Activated naive CD8-positive, alpha-beta T cell treated with anti-CD3 and anti-CD28 coated beads for 36 hours (primary cell): ENCODE measurements around the gene PLXNB2. TPM values are rescaled to one million over a fixed set of nuclear protein-coding genes. Genes with fewer than 3 reads are reported as not detected.

ENCODE experiments used
- DNase-seq: peaks from one replicate; pipeline ENCODE4 v3.0.0; 2021
- H3K27ac Mint-ChIP-seq: one replicate; pipeline ENCODE4 v1.8.0; 2022; ENCODE audit warnings: mild to moderate bottlenecking, moderate library complexity, mixed read lengths
- H3K27me3 Mint-ChIP-seq: one replicate; pipeline ENCODE4 v1.8.0; 2022; ENCODE audit warnings: mild to moderate bottlenecking, mixed read lengths
- H3K36me3 Mint-ChIP-seq: one replicate; pipeline ENCODE4 v1.8.0; 2021; ENCODE audit warnings: mild to moderate bottlenecking, mixed read lengths
- H3K4me1 Mint-ChIP-seq: one replicate; pipeline ENCODE4 v1.8.0; 2021; ENCODE audit warnings: mixed read lengths
- H3K4me3 Mint-ChIP-seq: one replicate; pipeline ENCODE4 v1.8.0; 2022; ENCODE audit warnings: mild to moderate bottlenecking, moderate library complexity, mixed read lengths
- H3K9me3 Mint-ChIP-seq: one replicate; pipeline ENCODE4 v1.8.0; 2022; ENCODE audit warnings: mixed read lengths
- total RNA-seq, 2 experiments: library from RNA; stranded (reverse); gene quantifications; one replicate each; pipeline ENCODE4 v1.2.3, GENCODE V29; 2021

The PLXNB2 gene
- total RNA-seq, 2 experiments from 2014 or later, result 16.1 to 16.8 TPM

DNA sequence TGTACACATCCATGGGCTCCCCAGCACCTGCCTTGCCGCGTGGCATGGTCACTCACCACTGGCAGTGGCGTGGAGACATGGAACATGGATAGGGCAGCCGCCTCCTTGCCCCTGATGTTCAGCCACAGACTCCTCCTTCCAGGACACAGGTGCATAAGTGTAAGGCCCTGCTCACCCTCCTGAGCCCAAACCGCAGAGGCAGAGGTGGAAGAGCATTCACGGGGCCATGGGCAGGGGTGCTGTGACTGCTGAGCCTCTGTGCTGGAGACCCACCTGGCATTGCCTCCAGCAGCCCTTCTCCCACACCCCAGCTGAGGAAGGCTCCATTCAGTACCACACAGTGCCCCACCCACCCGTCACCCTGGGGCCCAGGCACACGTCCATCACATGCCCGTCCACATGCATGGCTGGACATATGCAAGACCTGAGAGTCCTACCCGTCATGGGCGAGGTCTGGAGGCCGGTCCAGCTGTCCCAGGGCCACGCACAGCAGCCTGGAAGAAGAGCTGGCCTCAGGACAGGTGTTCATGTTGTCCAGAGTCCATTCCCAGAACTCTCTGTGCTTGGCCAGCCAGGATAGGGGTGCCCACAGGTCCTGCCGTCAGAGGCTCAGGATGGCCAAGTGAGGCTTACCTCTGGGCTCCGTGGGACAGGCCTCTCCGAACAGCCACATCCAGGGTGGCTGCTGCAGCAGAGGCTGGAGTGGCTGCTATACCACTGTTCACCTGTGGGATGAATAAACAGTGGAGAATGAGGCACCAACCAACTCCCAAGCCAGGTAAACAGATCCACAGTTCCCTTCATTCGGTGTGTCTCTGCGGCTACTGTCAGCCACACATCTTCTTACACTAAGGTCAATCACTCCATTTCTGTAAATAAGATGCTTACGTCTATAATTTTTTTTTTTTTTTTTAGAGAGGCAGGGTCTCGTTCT lies 60.9 kb downstream of the PLXNB2 start:
- peaks cover 15% of the 10 kb centered on the region for H3K36me3 Mint-ChIP-seq
- H3K27me3 Mint-ChIP-seq, result no peaks in the 10 kb centered on the region
- H3K4me1 Mint-ChIP-seq, result peaks cover 27% of the 10 kb centered on the region
- no peaks in the 10 kb centered on the region for H3K9me3 Mint-ChIP-seq
- no peak for DNase-seq
- peak overlapping the region; percentile 75 for H3K4me3 Mint-ChIP-seq
- peak overlapping the region; percentile 25 for H3K27ac Mint-ChIP-seq

DNA sequence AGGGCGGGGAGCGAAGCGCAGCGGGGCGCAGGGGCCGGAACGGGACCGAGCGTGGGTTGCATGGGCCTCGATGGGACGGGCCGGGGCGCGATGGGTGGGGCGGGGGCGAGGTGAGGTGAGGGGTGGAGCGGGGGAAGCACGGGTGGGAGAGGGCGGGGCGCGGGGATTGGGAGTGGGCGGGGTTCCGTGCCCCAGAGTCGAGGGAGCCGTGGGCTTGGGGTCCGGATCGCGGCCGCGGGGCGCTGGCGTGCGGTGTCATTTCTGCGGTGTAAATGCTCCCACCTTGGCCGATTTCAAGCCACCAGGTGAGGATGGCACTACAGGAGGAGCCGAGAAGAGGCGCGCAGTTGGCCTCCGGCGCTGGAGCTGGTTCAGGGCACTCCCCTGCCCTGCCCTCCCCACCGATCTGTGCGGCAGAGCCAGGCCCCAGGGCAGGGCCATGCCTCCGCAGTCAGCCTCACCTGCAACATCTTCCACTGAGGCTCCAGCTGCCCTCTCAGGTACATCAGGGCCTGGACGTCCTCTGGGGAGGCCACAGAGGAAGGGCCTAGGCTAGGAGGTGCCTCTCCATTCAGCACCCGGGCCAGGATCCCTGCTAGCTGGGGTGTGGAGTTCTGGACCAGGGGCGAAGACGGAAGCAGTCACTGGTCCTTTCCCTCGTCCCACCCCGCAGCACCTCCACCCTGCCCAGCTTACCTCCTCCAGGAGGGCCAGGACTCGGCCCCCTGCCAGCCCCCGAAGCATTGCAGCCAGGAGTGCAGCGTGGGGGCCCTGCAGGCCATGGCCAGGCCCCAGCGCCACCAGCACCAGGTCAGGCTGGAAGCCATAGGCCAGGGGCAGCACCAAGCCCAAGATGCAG lies 62.0 kb downstream of the PLXNB2 start:
- H3K27ac Mint-ChIP-seq, result peak overlapping the region; percentile 97
- H3K27me3 Mint-ChIP-seq, result no peaks in the 10 kb centered on the region
- DNase-seq, result no peak
- H3K4me1 Mint-ChIP-seq, result peaks cover 32% of the 10 kb centered on the region
- H3K36me3 Mint-ChIP-seq, result peaks cover 15% of the 10 kb centered on the region
- peak overlapping the region; percentile 99 for H3K4me3 Mint-ChIP-seq
- H3K9me3 Mint-ChIP-seq, result no peaks in the 10 kb centered on the region

- Mint-ChIP-seq H3K27ac (peak within 1 kb of the TSS; percentile 97), H3K4me3 (peak within 1 kb of the TSS; percentile 99), H3K4me1 (peaks cover 29% of the 10 kb centered on the region), H3K27me3 (no peaks in the 10 kb centered on the region), H3K36me3 (peaks cover 15% of the 10 kb centered on the region), H3K9me3 (no peaks in the 10 kb centered on the region)
- DNase-seq, result peak; percentile 95
Observed at GRCh38 chr22:50244420-50245213, 62.8 kb downstream of the PLXNB2 start, which contains the start of gene TUBGCP6. TUBGCP6 (minus strand) TSS chr22:50245023; CDS start chr22:50244459, 564 bp downstream.

DNA sequence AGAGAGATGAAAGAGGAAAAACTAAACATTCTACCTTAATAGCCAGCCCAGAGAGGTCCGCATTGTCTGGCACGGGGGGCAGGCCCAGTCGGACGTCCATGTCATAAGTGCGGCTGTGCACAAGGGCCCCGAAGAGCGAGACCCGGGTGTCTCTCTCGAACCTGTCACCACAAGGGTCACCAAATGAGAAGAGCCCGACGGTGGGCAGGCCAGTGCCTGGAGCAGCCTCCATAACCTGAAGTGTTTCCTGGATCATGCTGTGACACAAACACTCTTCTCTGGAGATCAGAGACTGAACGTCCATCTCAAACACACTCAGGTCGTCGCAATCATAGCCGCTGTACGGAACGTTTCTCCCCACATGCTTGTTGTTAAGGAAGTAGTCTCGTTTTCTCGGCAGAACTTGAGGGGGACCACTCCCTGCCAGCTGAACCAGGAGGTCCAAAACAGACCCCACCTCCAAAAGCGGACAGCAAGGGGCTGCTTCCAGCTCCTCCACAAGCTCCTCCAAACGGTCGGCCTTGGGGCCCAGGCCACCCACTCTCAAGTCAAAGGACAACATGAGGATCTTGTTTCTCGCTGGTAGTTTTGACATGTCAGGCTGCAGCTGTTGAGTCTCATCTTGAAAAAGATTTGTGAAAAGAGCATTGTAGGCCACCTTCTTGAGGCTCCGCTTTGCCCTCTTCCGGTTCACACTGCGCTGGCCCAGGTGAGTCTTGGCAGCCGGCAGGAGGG lies 63.6 kb downstream of the PLXNB2 start:
- DNase-seq, result no peak
- H3K36me3 Mint-ChIP-seq, result peaks cover 15% of the 10 kb centered on the region
- no peaks in the 10 kb centered on the region for H3K9me3 Mint-ChIP-seq
- peak overlapping the region; percentile 97 for H3K27ac Mint-ChIP-seq
- H3K4me1 Mint-ChIP-seq, result peaks cover 29% of the 10 kb centered on the region
- peak overlapping the region; percentile 99 for H3K4me3 Mint-ChIP-seq
- H3K27me3 Mint-ChIP-seq, result no peaks in the 10 kb centered on the region

DNA sequence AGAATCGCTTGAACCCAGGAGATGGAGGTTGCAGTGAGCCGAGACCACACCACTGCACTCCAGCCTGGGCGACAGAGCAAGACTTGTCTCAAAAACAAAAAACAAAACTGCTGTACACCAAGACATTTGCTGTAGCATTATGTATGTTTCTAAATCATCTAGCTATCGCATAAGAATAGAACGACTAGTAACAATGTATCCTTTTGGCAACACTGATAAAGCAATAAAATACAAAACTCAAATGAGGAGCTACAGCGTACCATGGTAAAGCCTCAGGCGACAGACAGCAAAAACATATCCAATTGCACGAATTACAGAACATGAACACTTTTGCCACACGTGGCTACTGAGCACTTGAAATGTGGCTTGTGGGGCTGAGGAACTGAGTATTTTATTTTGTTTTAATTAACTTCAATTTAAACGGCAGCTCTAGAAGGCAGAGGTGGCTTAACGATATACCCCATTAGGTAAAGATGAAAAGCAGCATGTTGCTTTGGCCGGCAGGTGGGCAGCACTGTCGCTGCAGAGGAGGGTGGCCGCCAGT lies 65.0 kb downstream of the PLXNB2 start:
- Mint-ChIP-seq H3K4me1 (peaks cover 27% of the 10 kb centered on the region), H3K27ac (no peak overlapping the region), H3K27me3 (no peaks in the 10 kb centered on the region), H3K9me3 (no peaks in the 10 kb centered on the region), H3K36me3 (peaks cover 12% of the 10 kb centered on the region), H3K4me3 (peak overlapping the region; percentile 99)
- DNase-seq, result no peak

DNA sequence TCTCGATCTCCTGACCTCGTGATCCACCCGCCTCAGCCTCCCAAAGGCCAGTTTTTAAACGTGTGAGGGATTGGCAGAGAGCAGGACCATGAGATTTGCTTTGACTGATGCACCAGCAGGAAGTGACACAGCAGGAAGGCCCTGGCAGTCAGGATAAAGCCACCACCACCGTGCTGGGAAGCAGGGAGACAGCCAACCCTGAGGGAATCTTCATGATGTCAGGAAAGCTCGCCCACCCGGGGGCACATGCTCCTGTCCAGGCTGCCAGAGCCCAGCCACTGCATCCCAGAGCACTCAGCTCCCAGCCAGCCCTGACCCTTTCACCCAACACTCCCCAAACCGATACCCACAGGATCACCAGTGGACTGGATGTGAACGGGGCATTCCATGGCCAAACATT lies 68.7 kb downstream of the PLXNB2 start:
- Mint-ChIP-seq H3K27ac (no peak overlapping the region), H3K4me3 (no peak overlapping the region), H3K4me1 (peaks cover 28% of the 10 kb centered on the region), H3K9me3 (peaks cover 12% of the 10 kb centered on the region), H3K27me3 (no peaks in the 10 kb centered on the region), H3K36me3 (peaks cover 18% of the 10 kb centered on the region)
- DNase-seq, result no peak

DNA sequence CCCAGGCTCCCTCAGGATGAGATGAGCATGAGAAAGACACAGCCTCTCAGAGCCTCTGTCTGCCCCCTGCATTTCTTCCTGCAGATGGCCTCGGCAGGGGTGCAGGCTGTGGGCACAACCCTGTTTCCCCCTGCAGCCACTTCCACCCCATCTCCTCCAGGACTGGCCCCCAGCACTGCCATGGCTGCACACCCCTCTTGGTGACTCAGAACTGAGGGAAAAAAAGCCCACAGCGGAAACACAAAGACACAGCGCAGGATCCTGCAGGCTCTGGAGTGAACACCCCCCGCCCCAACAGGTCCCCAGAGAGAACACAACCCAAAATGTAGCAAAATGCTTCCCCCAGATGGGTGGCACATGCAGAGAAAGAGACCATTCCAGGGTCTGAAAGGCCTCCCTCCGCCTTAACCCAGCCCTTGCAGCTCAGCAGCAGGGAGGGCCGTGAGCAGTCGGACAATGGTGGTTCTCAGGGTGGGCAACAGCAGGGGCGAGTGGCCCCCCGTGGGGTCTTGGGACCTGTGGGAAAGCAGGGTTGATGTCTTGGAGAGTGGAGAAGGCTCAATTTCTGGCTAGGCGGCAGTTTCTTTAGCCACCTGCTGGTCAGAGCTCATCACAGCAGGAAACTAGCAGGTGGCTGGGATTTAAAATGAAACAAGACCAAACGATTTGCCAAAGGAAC lies 70.6 kb downstream of the PLXNB2 start:
- no peak for DNase-seq
- peaks cover 12% of the 10 kb centered on the region for H3K9me3 Mint-ChIP-seq
- H3K36me3 Mint-ChIP-seq, result peaks cover 22% of the 10 kb centered on the region

GRCh38 chr22:50233223-50233622 lies 74.2 kb downstream of the PLXNB2 start:
- Mint-ChIP-seq H3K4me3 (no peak overlapping the region), H3K27ac (no peak overlapping the region), H3K4me1 (peaks cover 7% of the 10 kb centered on the region), H3K36me3 (peaks cover 22% of the 10 kb centered on the region), H3K9me3 (peaks cover 12% of the 10 kb centered on the region), H3K27me3 (no peaks in the 10 kb centered on the region)
- no peak for DNase-seq

More for the DNA sequence above, 70.6 kb downstream of the PLXNB2 start:
- Mint-ChIP-seq H3K27ac (no peak overlapping the region), H3K27me3 (no peaks in the 10 kb centered on the region), H3K4me1 (peaks cover 17% of the 10 kb centered on the region), H3K4me3 (no peak overlapping the region)

DNA sequence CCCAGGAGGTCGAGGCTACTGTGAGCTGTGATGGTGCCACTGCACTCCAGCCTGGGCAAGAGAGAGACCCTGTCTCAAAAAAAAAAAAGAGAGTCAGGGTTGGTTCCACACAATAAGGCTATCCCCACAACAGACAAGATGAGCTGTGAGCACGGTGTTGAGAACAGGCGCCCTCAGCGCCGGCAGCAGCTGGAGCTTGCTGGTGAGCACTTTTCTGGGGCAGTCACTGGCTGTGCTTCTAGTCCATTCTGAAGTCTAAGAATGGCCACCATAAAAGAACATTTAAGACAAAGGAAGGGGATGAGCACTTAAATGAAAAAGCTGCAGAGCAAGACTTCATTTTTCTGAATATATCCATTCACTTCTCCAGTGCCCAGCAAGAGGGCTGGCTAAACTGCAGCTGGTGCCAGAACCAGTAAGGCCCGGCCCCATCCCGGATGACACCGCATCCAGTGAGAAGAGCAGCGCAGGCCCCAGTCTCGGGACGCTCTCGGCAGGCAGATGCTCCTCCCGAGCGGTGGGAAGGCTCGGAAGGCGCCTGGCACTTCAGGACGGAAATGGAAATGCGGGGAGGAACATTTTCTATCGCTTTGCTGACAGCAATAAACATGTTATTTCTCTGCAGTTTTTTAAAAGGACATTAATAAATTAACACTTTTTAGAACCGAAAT lies 74.8 kb downstream of the PLXNB2 start:
- H3K27ac Mint-ChIP-seq, result no peak overlapping the region
- DNase-seq, result no peak
- H3K4me3 Mint-ChIP-seq, result no peak overlapping the region
- peaks cover 12% of the 10 kb centered on the region for H3K9me3 Mint-ChIP-seq
- peaks cover 22% of the 10 kb centered on the region for H3K36me3 Mint-ChIP-seq
- H3K27me3 Mint-ChIP-seq, result no peaks in the 10 kb centered on the region
- H3K4me1 Mint-ChIP-seq, result peaks cover 7% of the 10 kb centered on the region

DNA sequence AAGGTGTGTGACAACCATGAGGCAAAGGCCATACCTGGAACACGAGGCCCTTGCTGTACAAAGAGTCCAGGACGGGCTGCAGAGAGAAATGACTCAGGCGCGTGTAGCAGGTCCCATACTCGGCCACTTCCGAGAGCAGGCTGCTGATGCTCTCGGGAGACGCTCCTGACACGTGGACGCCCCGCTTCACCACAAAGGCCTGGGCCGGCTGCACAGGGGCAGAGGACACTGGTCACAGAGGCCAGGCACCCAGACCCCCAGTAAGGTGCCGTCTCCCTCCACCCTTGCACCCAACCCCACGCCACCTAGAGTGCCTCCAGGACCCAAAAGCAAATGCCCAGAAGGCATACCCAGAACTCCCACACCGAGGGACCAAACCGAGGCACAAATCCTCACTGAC lies 78.1 kb downstream of the PLXNB2 start:
- Mint-ChIP-seq H3K27ac (no peak overlapping the region), H3K4me1 (peaks cover 3% of the 10 kb centered on the region), H3K4me3 (no peak overlapping the region), H3K9me3 (peaks cover 4% of the 10 kb centered on the region), H3K36me3 (peaks cover 12% of the 10 kb centered on the region), H3K27me3 (no peaks in the 10 kb centered on the region)
- DNase-seq, result no peak

DNA sequence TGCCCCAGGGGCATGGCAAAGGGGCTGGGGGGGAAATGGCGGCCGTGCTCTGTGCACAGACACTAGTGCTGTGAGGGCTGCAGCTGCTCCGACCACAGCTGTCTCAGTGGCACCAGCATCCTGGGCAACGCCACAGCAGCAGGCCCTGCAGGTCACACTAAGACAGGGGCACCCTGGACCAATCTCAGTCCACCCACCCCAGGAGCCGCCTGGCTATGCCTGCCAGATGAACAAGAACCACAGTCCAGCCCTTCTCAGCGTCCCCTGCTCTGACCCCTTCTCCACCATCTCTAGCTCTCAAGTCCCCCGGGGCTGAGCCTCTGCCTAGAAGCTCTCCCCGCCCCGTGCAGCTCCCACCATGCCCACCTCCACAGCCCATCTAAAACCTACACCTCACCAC lies 79.1 kb downstream of the PLXNB2 start:
- peaks cover 4% of the 10 kb centered on the region for H3K36me3 Mint-ChIP-seq
- H3K4me3 Mint-ChIP-seq, result no peak overlapping the region
- H3K9me3 Mint-ChIP-seq, result no peaks in the 10 kb centered on the region
- H3K27ac Mint-ChIP-seq, result no peak overlapping the region
- no peaks in the 10 kb centered on the region for H3K4me1 Mint-ChIP-seq
- no peak for DNase-seq
- no peaks in the 10 kb centered on the region for H3K27me3 Mint-ChIP-seq

DNA sequence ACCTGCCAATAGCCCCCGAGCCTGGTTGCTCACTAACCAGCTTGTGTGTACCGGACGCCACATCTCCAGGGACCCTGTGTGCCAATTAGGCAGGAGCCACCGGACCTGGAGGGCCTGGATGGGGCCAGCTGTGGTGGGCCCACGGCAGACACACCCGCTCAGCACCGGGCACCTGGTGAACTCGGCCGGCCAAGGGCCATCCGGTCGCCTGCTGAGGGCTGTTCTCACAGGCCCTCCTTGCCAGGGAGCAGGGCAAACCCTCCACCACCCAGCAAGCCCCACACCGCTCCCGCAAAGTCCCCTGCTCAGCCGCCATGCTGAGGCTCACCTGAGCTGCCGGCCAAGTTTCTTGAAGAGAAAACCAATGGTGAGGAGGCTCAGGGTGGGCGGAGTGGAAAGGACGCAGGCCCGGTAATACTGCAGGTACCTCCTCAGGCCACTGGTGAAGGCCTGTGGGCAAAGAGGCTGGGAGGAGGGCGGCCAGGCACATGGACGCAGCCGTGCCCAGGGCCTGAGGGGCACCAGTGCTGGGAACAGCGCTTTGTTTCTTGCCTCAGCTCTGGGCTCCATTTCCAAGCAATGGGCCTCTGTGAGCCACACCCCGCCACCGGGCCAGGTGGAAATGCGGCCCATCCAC lies 79.7 kb downstream of the PLXNB2 start:
- Mint-ChIP-seq H3K4me3 (no peak overlapping the region), H3K36me3 (peaks cover 3% of the 10 kb centered on the region), H3K4me1 (no peaks in the 10 kb centered on the region), H3K9me3 (no peaks in the 10 kb centered on the region), H3K27ac (no peak overlapping the region), H3K27me3 (no peaks in the 10 kb centered on the region)
- DNase-seq, result no peak

GRCh38 chr22:50226875-50227165 lies 80.6 kb downstream of the PLXNB2 start:
- no peaks in the 10 kb centered on the region for H3K9me3 Mint-ChIP-seq
- peaks cover 3% of the 10 kb centered on the region for H3K36me3 Mint-ChIP-seq
- H3K4me3 Mint-ChIP-seq, result no peak overlapping the region
- H3K4me1 Mint-ChIP-seq, result no peaks in the 10 kb centered on the region
- DNase-seq, result no peak
- no peaks in the 10 kb centered on the region for H3K27me3 Mint-ChIP-seq
- H3K27ac Mint-ChIP-seq, result no peak overlapping the region
